Spleen (tissue), 11 donors: ENCODE measurements around the gene STARD9. TPM values are rescaled to one million over a fixed set of nuclear protein-coding genes. Genes with fewer than 3 reads are reported as not detected.
A peak's percentile ranks its signal among the peaks of the same experiment; 100 is the strongest.

Experiments used
- DNase-seq: peaks from one replicate; pipeline ENCODE4 v3.0.0-alpha.2; 2020
- H3K27ac ChIP-seq, 8 donors: fragments of 200-600 bp; sonication (generic) in 7 of 8; 1 replicate in 4 of 8; 2 replicates in 4 of 8; pipeline versions ENCODE4 v1.5.0 to v1.8.0; 2016 to 2021; ENCODE audit warnings: inconsistent platforms in 4 of 8, mild to moderate bottlenecking in 4 of 8, moderate library complexity in 1 of 8
- H3K27me3 ChIP-seq, 7 donors: fragments of 200-600 bp; sonication (generic) in 6 of 7; replicated peaks in 1 of 7; 1 replicate in 4 of 7; 2 replicates in 3 of 7; pipeline versions ENCODE4 v1.5.0 to v1.8.0; 2016 to 2021; ENCODE audit warnings: inconsistent platforms in 3 of 7, mild to moderate bottlenecking in 1 of 7
- H3K36me3 ChIP-seq, 6 donors: fragments of 200-600 bp; sonication (generic) in 5 of 6; 1 replicate in 4 of 6; 2 replicates in 2 of 6; pipeline versions ENCODE4 v1.5.0 to v1.8.0; 2016 to 2021; ENCODE audit warnings: inconsistent platforms in 2 of 6
- H3K4me1 ChIP-seq, 6 donors: fragments of 200-600 bp; sonication (generic) in 5 of 6; 1 replicate in 3 of 6; 2 replicates in 3 of 6; pipeline versions ENCODE4 v1.5.0 to v1.8.0; 2016 to 2021; ENCODE audit warnings: inconsistent platforms in 3 of 6
- H3K4me3 ChIP-seq, 8 donors: fragments of 200-600 bp; sonication (generic) in 7 of 8; 1 replicate in 4 of 8; 2 replicates in 4 of 8; pipeline versions ENCODE4 v1.5.0 to v1.8.0; 2016 to 2021; ENCODE audit warnings: inconsistent platforms in 4 of 8, mild to moderate bottlenecking in 4 of 8, moderate library complexity in 2 of 8
- H3K9me3 ChIP-seq, 8 donors: fragments of 200-600 bp; sonication (generic) in 7 of 8; 1 replicate in 4 of 8; 2 replicates in 4 of 8; pipeline versions ENCODE4 v1.5.0 to v1.8.0; 2016 to 2021; ENCODE audit warnings: inconsistent platforms in 4 of 8
- POLR2A ChIP-seq, 3 donors: fragments of 450-650 bp; IDR thresholded peaks; one replicate each; pipeline ENCODE4 v1.5.1; 2017; ENCODE audit warnings: antibody characterized with exemption in 3 of 3, mild to moderate bottlenecking in 1 of 3
- POLR2AphosphoS5 ChIP-seq, 3 donors: sonication (generic); formaldehyde crosslinking; IDR thresholded peaks; one replicate each; pipeline ENCODE4 v1.5.1; 2017; ENCODE audit warnings: antibody characterized with exemption in 3 of 3
- WGBS, 5 donors: extraction: QIAGEN DNeasy Blood & Tissue Kit in 3 of 5; methylation state at CpG; one replicate each; pipeline versions ENCODE4 v1.1.5 to v1.1.7; 2013 to 2018; 5-methylcytosine and 5-hydroxymethylcytosine counted together
- intact Hi-C: fragments of 100-400 bp; cut with DNase I; formaldehyde crosslinking; loops from one replicate; pipeline ENCODE4 v1.15.0; 2023; ENCODE audit warnings: low total_unique reads
- polyA plus RNA-seq, 3 donors: library from polyadenylated mRNA; stranded (reverse); fragments of 200-250 nt; gene quantifications; one replicate each; pipeline ENCODE4 v1.2.1, GENCODE V29; 2013
- total RNA-seq, 7 donors: library from RNA; depleted of rRNA in 3 of 7; stranded (reverse); fragments of >200 nt in 3 of 7; fragmentation: NEBNext Ultra II Directional in 4 of 7; extraction: Animal tissue kit (Norgen Biotek cat#: 25700) in 4 of 7; gene quantifications; one replicate each; pipeline versions ENCODE4 v1.1.0 to v1.2.1, GENCODE V29; 2016 to 2021
- TF ChIP-seq, protein P1 (sequence below), 11 experiments: fragments of 200-600 bp in 7 of 11; fragments of 450-650 bp in 4 of 11; sonication (generic) in 4 of 11; IDR thresholded peaks in 8 of 11; conservative IDR thresholded peaks in 3 of 11; 1 replicate in 7 of 11; 2 replicates in 4 of 11; pipeline versions ENCODE4 v1.4.0 to v1.8.0; 2016 to 2021; ENCODE audit warnings: antibody characterized with exemption in 11 of 11, inconsistent platforms in 4 of 11, mild to moderate bottlenecking in 1 of 11
- donor health status: healthy with polysubstance abuse.
- donor health status: DM: no; HTN: no; CAD: no; lungs with moderate emphysema.
- donor health status: DM: no; HTN: no; CAD: no.
- donor health status: Bipolar disorder and iron deficiency.
- donor health status: healthy.
- donor health status: DM: no; HTN: no; CAD: no.
- donor health status: DM: yes; HTN: yes; CAD: no.

STARD9 gene
- total and polyA plus RNA-seq, 10 donors: 0.97 to 30.8 (median 21.6) TPM

DNA sequence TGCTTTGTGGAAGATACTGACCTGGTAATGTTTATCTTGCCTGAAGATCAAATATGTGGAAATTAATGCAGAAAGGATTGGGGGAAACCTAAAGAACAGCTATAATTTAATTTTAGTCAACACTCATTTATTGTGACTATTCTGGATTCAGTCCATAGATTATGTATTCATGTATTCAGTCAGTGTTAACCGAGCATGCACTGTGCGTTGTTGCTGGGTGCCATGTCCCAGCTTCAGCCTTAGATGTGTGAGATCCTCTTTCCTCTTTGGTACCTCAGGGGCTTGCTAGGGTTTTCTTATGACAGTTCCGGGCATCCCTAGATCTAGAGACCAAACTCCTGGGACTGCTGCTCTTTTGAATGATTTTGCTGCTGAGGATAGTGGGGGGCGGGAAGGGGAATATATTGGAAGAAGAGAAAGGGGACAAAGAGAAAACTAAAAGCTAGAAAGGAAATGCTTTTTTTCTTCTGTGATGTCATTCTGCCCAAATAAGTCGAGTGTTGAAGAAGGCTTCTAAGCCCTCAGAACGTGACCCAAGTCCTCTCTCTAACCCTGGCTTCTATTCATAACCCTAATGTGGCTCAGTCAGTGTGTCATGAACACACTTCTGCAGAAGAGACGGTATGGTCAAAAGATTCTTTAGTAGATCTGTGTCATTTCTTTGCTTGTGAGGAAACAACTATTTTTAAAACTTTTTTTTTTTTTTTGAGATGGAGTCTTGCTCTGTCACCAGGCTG lies 33.5 kb downstream of the STARD9 start:
- intact Hi-C loops: no loop called here
- no peak overlapping the region for H3K4me3 ChIP-seq
- peaks cover 25 to 67% (median 42%) of the 10 kb centered on the region in 6 donors for H3K4me1 ChIP-seq
- peak overlapping the region in 6 of 8 donors; percentile 0 to 64 (median 34) for H3K27ac ChIP-seq
- 35 to 42% (median 40%) methylated on average over 7 of the region's 7 CpGs for WGBS, 5 donors
- H3K36me3 ChIP-seq: no peaks in the 10 kb centered on the region
- no peaks in the 10 kb centered on the region for H3K27me3 ChIP-seq
- no peak for DNase-seq
- TF ChIP-seq, protein P1, sequence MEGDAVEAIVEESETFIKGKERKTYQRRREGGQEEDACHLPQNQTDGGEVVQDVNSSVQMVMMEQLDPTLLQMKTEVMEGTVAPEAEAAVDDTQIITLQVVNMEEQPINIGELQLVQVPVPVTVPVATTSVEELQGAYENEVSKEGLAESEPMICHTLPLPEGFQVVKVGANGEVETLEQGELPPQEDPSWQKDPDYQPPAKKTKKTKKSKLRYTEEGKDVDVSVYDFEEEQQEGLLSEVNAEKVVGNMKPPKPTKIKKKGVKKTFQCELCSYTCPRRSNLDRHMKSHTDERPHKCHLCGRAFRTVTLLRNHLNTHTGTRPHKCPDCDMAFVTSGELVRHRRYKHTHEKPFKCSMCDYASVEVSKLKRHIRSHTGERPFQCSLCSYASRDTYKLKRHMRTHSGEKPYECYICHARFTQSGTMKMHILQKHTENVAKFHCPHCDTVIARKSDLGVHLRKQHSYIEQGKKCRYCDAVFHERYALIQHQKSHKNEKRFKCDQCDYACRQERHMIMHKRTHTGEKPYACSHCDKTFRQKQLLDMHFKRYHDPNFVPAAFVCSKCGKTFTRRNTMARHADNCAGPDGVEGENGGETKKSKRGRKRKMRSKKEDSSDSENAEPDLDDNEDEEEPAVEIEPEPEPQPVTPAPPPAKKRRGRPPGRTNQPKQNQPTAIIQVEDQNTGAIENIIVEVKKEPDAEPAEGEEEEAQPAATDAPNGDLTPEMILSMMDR (IDR thresholded peaks at IDR 0.05 in 8 of 11, conservative IDR thresholded peaks at IDR 0.05 in 3 of 11): no peak
- TF ChIP-seq POLR2AphosphoS5 (IDR thresholded peaks at IDR 0.05) (no peak), POLR2A (IDR thresholded peaks at IDR 0.05) (no peak)
- H3K9me3 ChIP-seq: no peaks in the 10 kb centered on the region

DNA sequence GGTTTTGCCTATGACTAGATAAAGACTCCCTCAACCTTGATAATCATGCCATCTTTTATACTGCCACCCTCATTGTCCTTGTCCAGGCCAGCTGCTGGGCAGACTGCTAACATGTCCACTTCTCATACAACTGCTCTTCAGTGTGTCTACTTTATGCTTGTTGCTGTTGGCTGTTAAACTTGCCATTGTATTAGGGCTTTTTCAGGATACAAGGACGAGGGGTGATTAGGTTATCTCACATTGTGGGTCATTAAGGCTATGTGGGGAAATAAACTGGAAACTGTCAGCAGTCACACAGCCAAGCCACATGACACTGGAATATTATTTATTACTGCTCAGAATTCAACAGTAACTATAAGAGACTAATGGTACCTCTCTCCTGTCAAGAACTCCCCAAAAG lies 36.1 kb downstream of the STARD9 start:
- DNase-seq: no peak
- Histone ChIP-seq H3K4me3 (no peak overlapping the region), H3K36me3 (no peaks in the 10 kb centered on the region), H3K27ac (peak overlapping the region in 7 of 8 donors; percentile 27 to 57 (median 41)), H3K4me1 (peaks cover 11 to 49% (median 26%) of the 10 kb centered on the region in 6 donors), H3K9me3 (no peaks in the 10 kb centered on the region), H3K27me3 (no peaks in the 10 kb centered on the region)
- intact Hi-C loops: no loop called here
- peak in 1 of 3 donors; percentile 52 for TF ChIP-seq POLR2AphosphoS5 (IDR thresholded peaks at IDR 0.05)
- TF ChIP-seq, protein P1 (IDR thresholded peaks at IDR 0.05 in 8 of 11, conservative IDR thresholded peaks at IDR 0.05 in 3 of 11): no peak
- 47 to 81% (median 68%) methylated on average over 1 of the region's 1 CpG for WGBS, 5 donors

DNA sequence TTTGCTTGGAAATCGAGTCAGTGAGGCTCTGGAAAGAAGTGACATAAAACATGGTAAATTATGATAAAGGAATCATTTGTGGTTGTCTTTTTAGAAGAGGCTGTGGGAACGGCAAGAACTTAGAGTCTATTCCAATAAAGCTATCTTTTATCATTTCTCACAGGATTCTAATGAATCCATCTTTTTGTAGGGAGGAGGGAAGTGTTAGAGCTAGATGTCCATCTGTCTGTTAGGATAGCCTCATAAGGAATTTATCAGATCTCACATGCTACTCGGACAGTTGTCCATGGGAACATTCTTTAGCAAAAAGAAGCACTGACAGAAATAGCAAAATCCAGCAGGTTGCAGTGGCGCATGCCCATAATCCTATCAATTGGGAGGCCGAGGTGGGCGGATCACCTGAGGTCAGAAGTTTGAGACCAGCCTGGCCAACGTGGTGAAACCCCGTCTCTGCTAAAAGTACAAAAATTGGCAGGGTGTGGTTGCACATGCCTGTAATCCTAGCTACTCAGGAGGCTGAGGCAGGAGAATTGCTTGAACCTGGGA lies 37.0 kb downstream of the STARD9 start:
- no peak overlapping the region for H3K4me3 ChIP-seq
- TF ChIP-seq POLR2AphosphoS5 (IDR thresholded peaks at IDR 0.05): no peak
- TF ChIP-seq, protein P1 (IDR thresholded peaks at IDR 0.05 in 8 of 11, conservative IDR thresholded peaks at IDR 0.05 in 3 of 11): no peak
- TF ChIP-seq POLR2A (IDR thresholded peaks at IDR 0.05): no peak
- 88 to 93% (median 92%) methylated on average over 8 of the region's 8 CpGs for WGBS, 5 donors
- H3K9me3 ChIP-seq: no peaks in the 10 kb centered on the region
- H3K4me1 ChIP-seq: peaks cover 11 to 40% (median 23%) of the 10 kb centered on the region in 6 donors
- peak overlapping the region in 3 of 8 donors; percentile 23 to 47 (median 41) for H3K27ac ChIP-seq
- no peaks in the 10 kb centered on the region for H3K27me3 ChIP-seq
- no peak for DNase-seq
- peaks cover 0 to under 1% (median 0%) of the 10 kb centered on the region in 6 donors for H3K36me3 ChIP-seq
- intact Hi-C loops: no loop called here

DNA sequence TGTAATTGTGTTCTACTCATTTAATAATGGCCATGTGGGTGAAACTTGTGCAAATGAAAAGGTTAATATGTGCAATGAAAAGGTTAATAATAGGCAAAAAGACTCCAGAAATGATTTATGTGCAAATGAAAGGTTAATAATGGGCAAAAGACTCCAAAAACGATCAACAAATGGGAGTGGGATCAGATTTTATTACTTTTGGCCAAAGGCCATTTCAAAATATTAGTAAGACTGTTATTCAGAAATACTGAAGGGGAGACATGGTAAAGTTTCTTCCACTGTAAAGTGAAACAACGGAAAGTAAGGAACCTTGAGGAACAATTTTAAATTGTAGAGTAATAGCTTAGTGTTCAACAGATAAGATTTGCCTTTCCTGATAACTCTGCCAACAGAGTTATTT lies 40.7 kb downstream of the STARD9 start:
- H3K4me1 ChIP-seq: peaks cover 0 to 12% (median 1%) of the 10 kb centered on the region in 6 donors
- 31 to 47% (median 36%) methylated on average over 2 of the region's 2 CpGs for WGBS, 5 donors
- DNase-seq: no peak
- TF ChIP-seq POLR2AphosphoS5 (IDR thresholded peaks at IDR 0.05) (no peak), POLR2A (IDR thresholded peaks at IDR 0.05) (no peak)
- TF ChIP-seq, protein P1 (IDR thresholded peaks at IDR 0.05 in 8 of 11, conservative IDR thresholded peaks at IDR 0.05 in 3 of 11): no peak
- H3K36me3 ChIP-seq: peaks cover 0 to 12% (median 0%) of the 10 kb centered on the region in 6 donors
- no peaks in the 10 kb centered on the region for H3K9me3 ChIP-seq
- H3K27ac ChIP-seq: peak overlapping the region in 7 of 8 donors; percentile 0 to 82 (median 74)
- intact Hi-C loops: no loop called here
- no peaks in the 10 kb centered on the region for H3K27me3 ChIP-seq
- H3K4me3 ChIP-seq: peak overlapping the region in 1 of 8 donors; percentile 13
